HepG2 (cell line): ENCODE measurements around the gene PPP2R2C. TPM values are rescaled to one million over a fixed set of nuclear protein-coding genes. Genes with fewer than 3 reads are reported as not detected.

ENCODE experiments used
- ARID2 ChIP-seq: sonication (generic); formaldehyde crosslinking; IDR thresholded peaks from 2 replicates; pipeline ENCODE4 v1.8.1; 2022; ENCODE audit warnings: mild to moderate bottlenecking, missing genetic modification reagents, borderline replicate concordance
- CENPX ChIP-seq: sonication (generic); formaldehyde crosslinking; IDR thresholded peaks from 2 replicates; pipeline ENCODE4 v1.9.0; 2021; ENCODE audit warnings: mild to moderate bottlenecking, missing genetic modification reagents, moderate library complexity
- E2F5 ChIP-seq: sonication (generic); formaldehyde crosslinking; conservative IDR thresholded peaks from 2 replicates; pipeline ENCODE4 v1.4.0; 2020; ENCODE audit warnings: missing genetic modification reagents
- GRHL1 ChIP-seq: sonication (generic); formaldehyde crosslinking; conservative IDR thresholded peaks from 2 replicates; pipeline ENCODE4 v1.8.0; 2022; ENCODE audit warnings: missing genetic modification reagents
- HNRNPH1 ChIP-seq: fragments of 200-400 bp; formaldehyde crosslinking; optimal IDR thresholded peaks from 2 replicates; pipeline ENCODE3; 2017; ENCODE audit warnings: mild to moderate bottlenecking, low read depth, low read length
- JUNB ChIP-seq: sonication (generic); formaldehyde crosslinking; IDR thresholded peaks from 2 replicates; pipeline ENCODE4 v1.8.0; 2022; ENCODE audit warnings: missing genetic modification reagents, mild to moderate bottlenecking, borderline replicate concordance
- MAX ChIP-seq: IDR thresholded peaks from 2 replicates; pipeline ENCODE4 v1.6.1; 2012; ENCODE audit warnings: inconsistent platforms
- POGK ChIP-seq: sonication (generic); formaldehyde crosslinking; conservative IDR thresholded peaks from 2 replicates; pipeline ENCODE4 v1.8.0; 2022; ENCODE audit warnings: mild to moderate bottlenecking, moderate library complexity, missing genetic modification reagents
- POGZ ChIP-seq: sonication (generic); formaldehyde crosslinking; IDR thresholded peaks from 2 replicates; pipeline ENCODE4 v1.4.0; 2020; ENCODE audit warnings: mild to moderate bottlenecking, missing genetic modification reagents
- SOX6 ChIP-seq, 2 experiments: fragments of 450-650 bp in 1 of 2; sonication (generic) in 1 of 2; formaldehyde crosslinking in 1 of 2; IDR thresholded peaks; 2 replicates each; pipeline versions ENCODE4 v1.4.0 to v1.6.1; 2017 to 2020; ENCODE audit warnings: antibody characterized with exemption in 1 of 2, mild to moderate bottlenecking in 1 of 2, missing genetic modification reagents in 1 of 2
- THAP9 ChIP-seq: sonication (generic); formaldehyde crosslinking; IDR thresholded peaks from 2 replicates; pipeline ENCODE4; 2020; ENCODE audit warnings: missing genetic modification reagents, mild to moderate bottlenecking, borderline replicate concordance
- U2AF1 ChIP-seq: fragments of 200-400 bp; formaldehyde crosslinking; optimal IDR thresholded peaks from 2 replicates; pipeline ENCODE3; 2017; ENCODE audit warnings: mild to moderate bottlenecking, low read depth, low read length
- ZNF121 ChIP-seq: sonication (generic); formaldehyde crosslinking; IDR thresholded peaks from 2 replicates; pipeline ENCODE4 v1.5.0; 2020; ENCODE audit warnings: mild to moderate bottlenecking, missing genetic modification reagents
- ZUFSP ChIP-seq: sonication (generic); formaldehyde crosslinking; IDR thresholded peaks from 2 replicates; pipeline ENCODE4 v1.9.0; 2021; ENCODE audit warnings: missing genetic modification reagents, mild to moderate bottlenecking, borderline replicate concordance
- polyA plus RNA-seq, 8 experiments: library from polyadenylated mRNA; depleted of rRNA in 3 of 8; stranded (reverse) in 7 of 8; unstranded in 1 of 8; fragments of >200 nt; fragmentation: Illumina TruSeq in 4 of 8; extraction: Trizol in 4 of 8; gene quantifications; 2 replicates each; pipeline versions ENCODE4 v1.2.1 to v1.2.3, GENCODE V29; 2011 to 2016; ENCODE audit warnings: low read depth in 4 of 8, missing spikeins in 1 of 8, mixed read lengths in 1 of 8; ENCODE audit not compliant: insufficient read depth in 1 of 8
- total RNA-seq, 5 experiments: library from RNA; depleted of rRNA; stranded (reverse); fragments of >200 nt; fragmentation: Illumina TruSeq; extraction: Trizol; gene quantifications; 2 replicates each; pipeline ENCODE4 v1.2.3, GENCODE V29; 2016; ENCODE audit warnings: low read depth in 1 of 5

Gene PPP2R2C
- total and polyA plus RNA-seq, 2 of the 13 experiments (the other 11 are each of a cell fraction or from before 2014, with no cell fraction given) = 0.60 to 8.6 TPM

- TF ChIP-seq GRHL1 (CRISPR knock-in tag) = no peak
- no peak for TF ChIP-seq HNRNPH1
- TF ChIP-seq JUNB = no peak
- TF ChIP-seq POGK (CRISPR knock-in tag) = peak; percentile 36; the same call in 1 of the 2 replicates
- no peak for TF ChIP-seq U2AF1
- TF ChIP-seq E2F5 = no peak; the same call in 1 of the 2 replicates
- no peak for TF ChIP-seq ZUFSP (CRISPR knock-in tag)
- TF ChIP-seq THAP9 (CRISPR knock-in tag) = no peak
- TF ChIP-seq ZNF121 (CRISPR knock-in tag) = no peak
- peak; percentile 35; the same call in 1 of the 2 replicates for TF ChIP-seq MAX
- no peak for TF ChIP-seq SOX6 (IDR thresholded peaks at IDR 0.05)
- TF ChIP-seq SOX6 (CRISPR knock-in tag; IDR thresholded peaks at IDR 0.05) = no peak
- TF ChIP-seq POGZ = peak; percentile 23; the same call in 1 of the 2 replicates
- no peak for TF ChIP-seq CENPX (CRISPR knock-in tag)
- 0 out of 2 replicates have a peak, but pooled peaks have one; percentile 32 for TF ChIP-seq ARID2 (CRISPR knock-in tag)
These were observed 199.4 kb downstream of the PPP2R2C start (continued) for GRCh38 chr4:6272863-6273660.
